Measurements from ENCODE around the gene BCAS3. TPM values are rescaled to one million over a fixed set of nuclear protein-coding genes. Genes with fewer than 3 reads are reported as not detected.

The BCAS3 gene
- total RNA-seq, 1 donor from 2014 or later: 14.5 TPM

- peak overlapping the region; percentile 59 for H2AFZ ChIP-seq (ENCODE audit: low read depth, low read length)
- H3K79me2 ChIP-seq (ENCODE audit: insufficient read depth, low read length): no peaks in the 10 kb centered on the region
- H3K9ac ChIP-seq (ENCODE audit: low read length): peak overlapping the region; percentile 71
- peak overlapping the region; percentile 70 for H3K27ac ChIP-seq (ENCODE audit: low read depth, low read length)
- DNase-seq (ENCODE audit: low read depth): peak; percentile 79
- H4K20me1 ChIP-seq (ENCODE audit: insufficient read depth, low read length): no peaks in the 10 kb centered on the region
- peaks cover 10% of the 10 kb centered on the region for H3K4me1 ChIP-seq (ENCODE audit: insufficient read depth, low read length)
- H3K36me3 Mint-ChIP-seq (ENCODE audit: low read depth, unreplicated experiment): peaks cover 2% of the 10 kb centered on the region
- no peaks in the 10 kb centered on the region for H3K27me3 ChIP-seq (ENCODE audit: insufficient read depth, low read length)
- TF ChIP-seq EZH2 (IDR thresholded peaks at IDR 0.05; ENCODE audit: insufficient read depth, low read length): no peak
- no peak for TF ChIP-seq CTCF (IDR thresholded peaks at IDR 0.05; ENCODE audit: insufficient read depth, low read depth, low read length)
- peak overlapping the region; percentile 75 for H3K27ac Mint-ChIP-seq (ENCODE audit: unreplicated experiment)
- no peaks in the 10 kb centered on the region for H3K27me3 Mint-ChIP-seq (ENCODE audit: low read depth, unreplicated experiment)
- H3K9me3 ChIP-seq (ENCODE audit: insufficient read depth, low read depth, low read length): no peaks in the 10 kb centered on the region
- peak overlapping the region; percentile 35 for H3K4me3 ChIP-seq (ENCODE audit: insufficient read depth, low read depth, low read length)
- peak overlapping the region; percentile 84 for H3K4me2 ChIP-seq (ENCODE audit: low read length)
- peak overlapping the region; percentile 51 for H3K4me3 Mint-ChIP-seq (ENCODE audit: unreplicated experiment)
- peak; percentile 59 for FAIRE-seq
- H3K9me3 Mint-ChIP-seq (ENCODE audit: unreplicated experiment): no peaks in the 10 kb centered on the region
- H3K4me1 Mint-ChIP-seq (ENCODE audit: low read depth, unreplicated experiment): peaks cover 16% of the 10 kb centered on the region
- H3K36me3 ChIP-seq (ENCODE audit: insufficient read depth, low read length): no peaks in the 10 kb centered on the region
These were observed 66.1 kb downstream of the BCAS3 start for GRCh38 chr17:60743799-60744198.

- Histone ChIP-seq H4K20me1 (ENCODE audit: insufficient read depth, low read length) (no peaks in the 10 kb centered on the region), H3K4me2 (ENCODE audit: low read length) (peak overlapping the region; percentile 84), H3K9ac (ENCODE audit: low read length) (peak overlapping the region; percentile 71), H3K36me3 (ENCODE audit: insufficient read depth, low read length) (no peaks in the 10 kb centered on the region), H3K4me1 (ENCODE audit: insufficient read depth, low read length) (peaks cover 10% of the 10 kb centered on the region), H3K4me3 (ENCODE audit: insufficient read depth, low read depth, low read length) (peak overlapping the region; percentile 35), H3K9me3 (ENCODE audit: insufficient read depth, low read depth, low read length) (no peaks in the 10 kb centered on the region), H3K27me3 (ENCODE audit: insufficient read depth, low read length) (no peaks in the 10 kb centered on the region), H2AFZ (ENCODE audit: low read depth, low read length) (peak overlapping the region; percentile 59), H3K27ac (ENCODE audit: low read depth, low read length) (peak overlapping the region; percentile 70), H3K79me2 (ENCODE audit: insufficient read depth, low read length) (no peaks in the 10 kb centered on the region)
- Mint-ChIP-seq H3K9me3 (ENCODE audit: unreplicated experiment) (no peaks in the 10 kb centered on the region), H3K36me3 (ENCODE audit: low read depth, unreplicated experiment) (peaks cover 2% of the 10 kb centered on the region), H3K4me1 (ENCODE audit: low read depth, unreplicated experiment) (peaks cover 16% of the 10 kb centered on the region), H3K27me3 (ENCODE audit: low read depth, unreplicated experiment) (no peaks in the 10 kb centered on the region), H3K4me3 (ENCODE audit: unreplicated experiment) (no peak overlapping the region), H3K27ac (ENCODE audit: unreplicated experiment) (peak overlapping the region; percentile 75)
- no peak for FAIRE-seq
- DNase-seq (ENCODE audit: low read depth): no peak
- no peak for TF ChIP-seq CTCF (IDR thresholded peaks at IDR 0.05; ENCODE audit: insufficient read depth, low read depth, low read length)
- no peak for TF ChIP-seq EZH2 (IDR thresholded peaks at IDR 0.05; ENCODE audit: insufficient read depth, low read length)
These were observed 66.8 kb downstream of the BCAS3 start for GRCh38 chr17:60744355-60744966.

GRCh38 chr17:60745544-60745943 is 67.9 kb downstream of the BCAS3 start:
- Mint-ChIP-seq H3K27ac (ENCODE audit: unreplicated experiment) (no peak overlapping the region), H3K27me3 (ENCODE audit: low read depth, unreplicated experiment) (no peaks in the 10 kb centered on the region), H3K9me3 (ENCODE audit: unreplicated experiment) (peaks cover under 1% of the 10 kb centered on the region), H3K4me1 (ENCODE audit: low read depth, unreplicated experiment) (peaks cover 16% of the 10 kb centered on the region), H3K36me3 (ENCODE audit: low read depth, unreplicated experiment) (peaks cover 1% of the 10 kb centered on the region), H3K4me3 (ENCODE audit: unreplicated experiment) (no peak overlapping the region)
- no peak overlapping the region for H3K4me3 ChIP-seq (ENCODE audit: insufficient read depth, low read depth, low read length)
- no peak overlapping the region for H3K9ac ChIP-seq (ENCODE audit: low read length)
- no peaks in the 10 kb centered on the region for H3K27me3 ChIP-seq (ENCODE audit: insufficient read depth, low read length)
- no peak overlapping the region for H3K27ac ChIP-seq (ENCODE audit: low read depth, low read length)
- peaks cover 10% of the 10 kb centered on the region for H3K4me1 ChIP-seq (ENCODE audit: insufficient read depth, low read length)
- no peaks in the 10 kb centered on the region for H4K20me1 ChIP-seq (ENCODE audit: insufficient read depth, low read length)
- H3K4me2 ChIP-seq (ENCODE audit: low read length): no peak overlapping the region
- no peaks in the 10 kb centered on the region for H3K79me2 ChIP-seq (ENCODE audit: insufficient read depth, low read length)
- TF ChIP-seq EZH2 (IDR thresholded peaks at IDR 0.05; ENCODE audit: insufficient read depth, low read length) (no peak), CTCF (IDR thresholded peaks at IDR 0.05; ENCODE audit: insufficient read depth, low read depth, low read length) (no peak)
- FAIRE-seq (no peak), DNase-seq (ENCODE audit: low read depth) (no peak)
- H2AFZ ChIP-seq (ENCODE audit: low read depth, low read length): no peak overlapping the region
- no peaks in the 10 kb centered on the region for H3K36me3 ChIP-seq (ENCODE audit: insufficient read depth, low read length)
- no peaks in the 10 kb centered on the region for H3K9me3 ChIP-seq (ENCODE audit: insufficient read depth, low read depth, low read length)
